NOMO-1 treated with DMSO at 0.1 percent for 48 hours (cell line): ENCODE measurements around the gene ICE2.
"Not testable (repeated sequence)": the region's sequence is repeated elsewhere in the genome, so short reads cannot be mapped to it uniquely, and the experiment has no call there.

Experiments used
- DNase-seq: peaks from one replicate; lab custom pipeline; 2025; ENCODE audit not compliant: unreplicated experiment; lab: John Stamatoyannopoulos, UW

The ICE2 gene

DNA sequence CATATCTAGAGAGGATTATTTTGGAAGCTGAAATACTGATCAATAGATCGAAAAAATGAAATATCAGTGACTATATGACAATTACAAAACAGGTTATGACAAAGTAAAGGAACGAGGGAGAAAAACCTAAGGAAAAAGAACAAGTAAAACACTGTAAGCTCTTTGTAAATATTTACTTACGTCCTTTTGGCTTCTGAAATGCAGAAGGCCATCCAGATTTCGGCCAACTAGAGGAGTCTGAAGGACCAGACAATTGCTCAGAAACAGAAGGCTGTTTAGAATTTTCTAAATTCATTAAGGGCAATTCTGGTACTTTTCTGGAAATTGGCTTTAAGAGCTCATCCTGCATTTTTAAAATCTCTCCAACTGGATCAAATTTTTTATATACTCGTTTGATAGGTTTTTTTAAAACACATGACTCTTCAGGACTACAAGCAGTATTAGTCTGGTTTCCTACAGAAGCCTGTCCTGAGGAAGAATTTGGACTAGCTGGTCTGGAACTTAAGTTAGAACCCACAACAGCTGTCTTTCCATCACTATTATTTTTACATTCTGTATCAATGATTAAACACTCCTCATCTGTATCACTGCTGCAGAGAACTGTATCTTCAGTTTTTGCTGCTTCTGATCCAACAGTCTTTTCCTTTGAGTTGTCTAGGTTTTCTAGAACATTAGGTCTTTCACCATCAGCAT, 30.1 kb downstream of the ICE2 start:
- DNase-seq = no peak

DNA sequence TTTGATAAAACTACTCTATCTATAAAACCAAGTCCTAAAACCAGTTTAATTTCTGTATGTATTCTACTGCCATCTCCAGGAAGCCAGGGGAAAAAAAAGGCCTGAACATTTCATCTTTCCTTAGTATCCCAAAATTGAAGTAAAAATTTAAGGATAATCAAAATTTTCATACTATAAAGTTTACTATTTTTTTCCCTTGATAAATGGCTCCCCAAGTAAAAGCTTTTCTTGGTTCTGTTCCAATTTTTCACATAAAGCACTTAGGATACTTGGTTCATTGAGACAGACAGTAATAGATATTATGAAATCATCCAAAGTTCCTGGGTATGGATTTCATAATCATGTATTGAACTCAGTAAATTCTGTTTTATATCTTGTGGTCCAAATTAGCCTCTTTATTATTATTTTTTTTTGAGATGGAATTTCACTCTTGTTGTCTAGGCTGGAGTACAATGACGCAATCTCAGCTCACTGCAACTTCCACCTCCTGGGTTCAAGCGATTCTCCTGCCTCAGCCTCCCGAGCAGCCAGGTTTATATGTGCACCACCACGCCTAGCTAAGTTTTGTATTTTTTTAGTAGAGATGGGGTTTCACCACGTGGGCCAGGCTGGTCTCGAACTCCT, 34.5 kb downstream of the ICE2 start:
- peak; percentile 16 for DNase-seq

DNA sequence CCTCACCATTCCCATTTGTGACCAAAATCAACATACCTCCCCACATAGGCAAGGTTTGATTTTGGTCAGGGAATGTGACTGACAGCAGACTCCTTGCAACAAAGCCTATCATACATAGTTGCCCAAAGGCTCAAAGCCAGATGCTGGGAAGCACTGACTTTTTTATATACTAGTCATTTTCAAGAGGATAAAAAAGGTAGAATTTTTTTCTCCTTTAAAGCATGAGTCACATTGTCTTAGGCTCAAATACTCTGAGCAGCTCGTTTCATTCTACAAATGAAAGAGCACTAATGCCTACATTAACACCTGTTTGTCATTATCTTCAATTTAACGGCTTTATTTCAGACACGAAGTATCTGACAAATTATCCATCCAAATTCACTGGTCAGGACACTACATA, 36.2 kb downstream of the ICE2 start:
- no peak for DNase-seq

DNA sequence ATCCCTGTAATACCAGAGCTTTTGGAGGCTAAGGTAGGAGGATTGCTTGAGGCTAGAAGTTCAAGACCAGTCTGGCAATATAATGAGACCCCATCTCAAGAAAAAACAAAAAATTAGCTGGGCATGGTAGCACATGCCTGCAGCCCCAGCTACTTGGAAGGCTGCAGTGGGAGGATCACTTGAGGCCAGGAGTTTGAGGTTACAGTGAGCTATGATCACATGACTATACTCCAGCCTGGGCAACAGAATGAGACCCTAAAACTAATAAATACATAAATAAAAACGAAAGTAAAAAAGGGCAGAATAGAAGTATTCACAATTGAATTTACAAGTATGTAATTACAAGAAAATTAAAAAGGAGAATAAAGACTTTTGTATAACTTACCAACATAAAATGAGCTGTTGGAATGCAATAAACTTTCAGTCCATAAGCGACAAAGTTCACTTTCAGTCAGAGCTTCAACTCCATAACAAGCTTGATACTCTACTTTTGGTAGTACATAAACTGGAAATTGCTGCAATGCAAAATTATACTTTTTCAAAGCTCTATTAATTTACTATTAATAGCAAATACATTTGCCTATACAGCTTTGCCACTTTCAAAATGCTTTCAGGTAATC, 36.8 kb downstream of the ICE2 start:
- DNase-seq = no peak

DNA sequence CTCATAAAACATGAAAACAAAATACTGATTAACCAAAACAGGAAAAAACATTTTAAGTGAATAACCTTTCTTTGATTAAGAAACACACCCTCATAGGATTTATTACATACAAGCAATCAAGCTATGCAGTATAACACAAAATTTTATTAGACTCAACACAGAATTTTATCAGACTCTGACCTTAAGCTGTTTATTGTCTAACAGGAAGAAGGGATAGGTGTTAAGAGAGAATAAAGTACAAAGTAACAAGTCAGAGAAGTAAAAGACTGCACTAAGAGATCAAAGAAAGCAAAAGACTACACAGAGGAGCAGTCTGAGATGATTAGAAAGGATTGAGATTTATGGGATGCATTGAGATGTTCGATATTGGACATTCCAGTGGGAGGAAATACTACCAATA, 37.6 kb downstream of the ICE2 start:
- DNase-seq = no peak

DNA sequence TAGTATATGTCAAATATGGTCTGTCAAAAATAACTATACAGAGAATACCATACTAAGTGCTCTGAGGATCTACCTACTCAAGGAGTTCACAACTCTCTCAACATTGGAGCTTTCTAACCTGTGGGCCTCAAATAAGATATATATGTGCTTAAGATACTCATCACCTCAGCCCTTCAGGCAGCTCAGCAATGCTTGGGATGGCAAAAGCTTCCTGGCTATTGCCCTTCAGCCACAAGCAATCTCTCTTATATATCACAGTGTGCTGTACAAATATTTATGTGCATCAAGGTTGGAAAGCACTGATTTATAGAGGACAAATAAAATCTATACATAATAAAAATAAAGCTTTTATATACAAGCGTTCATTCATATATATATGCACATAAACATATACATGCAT, 40.3 kb downstream of the ICE2 start:
- no peak for DNase-seq

DNA sequence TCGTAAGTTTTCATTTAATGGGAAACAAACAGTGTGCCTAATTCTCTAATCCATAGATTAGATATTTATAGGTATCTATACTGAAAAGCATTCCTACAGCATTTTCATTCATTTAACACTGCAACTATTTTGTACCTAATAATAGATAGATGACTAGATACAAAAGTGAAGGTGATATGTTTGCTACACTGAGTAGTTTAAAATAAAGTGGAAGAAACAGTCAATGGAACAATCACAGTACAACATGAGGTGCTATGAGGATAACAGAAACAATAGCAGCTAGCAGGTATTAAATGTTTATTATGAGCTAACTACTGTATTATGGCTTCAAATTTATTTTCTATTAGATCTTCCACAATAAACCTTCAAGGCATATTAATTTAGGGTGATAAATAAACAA, 50.0 kb downstream of the ICE2 start:
- DNase-seq = no peak

DNA sequence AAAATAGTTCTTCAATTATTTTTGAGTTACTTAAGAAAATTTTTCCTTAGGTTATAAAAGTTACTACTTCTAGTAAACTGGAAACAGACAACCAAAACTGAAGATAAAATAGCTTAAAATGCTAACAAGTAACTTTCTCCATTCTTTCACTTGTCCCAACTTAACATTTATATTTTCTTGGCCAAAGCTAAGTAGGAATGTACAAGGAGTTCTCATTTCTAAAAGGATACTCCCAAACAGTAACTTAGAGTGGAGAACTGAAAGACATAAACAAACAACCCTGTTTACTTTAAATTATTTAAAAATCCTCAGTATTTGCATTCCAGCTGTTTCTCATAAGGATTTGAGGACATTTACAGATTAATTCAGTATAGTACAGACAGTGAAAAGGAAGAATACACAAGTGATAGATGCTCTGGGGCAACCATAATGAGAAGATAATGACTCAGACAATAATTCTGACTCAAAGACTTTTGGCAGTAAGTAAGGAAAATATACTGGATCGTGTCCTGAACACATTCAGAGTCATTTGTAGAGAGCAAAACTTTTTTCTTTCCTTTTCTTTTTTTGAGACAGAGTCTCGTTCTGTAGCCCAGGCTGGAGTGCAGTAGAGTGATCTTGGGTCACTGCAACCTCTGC, 52.0 kb downstream of the ICE2 start:
- no peak for DNase-seq

DNA sequence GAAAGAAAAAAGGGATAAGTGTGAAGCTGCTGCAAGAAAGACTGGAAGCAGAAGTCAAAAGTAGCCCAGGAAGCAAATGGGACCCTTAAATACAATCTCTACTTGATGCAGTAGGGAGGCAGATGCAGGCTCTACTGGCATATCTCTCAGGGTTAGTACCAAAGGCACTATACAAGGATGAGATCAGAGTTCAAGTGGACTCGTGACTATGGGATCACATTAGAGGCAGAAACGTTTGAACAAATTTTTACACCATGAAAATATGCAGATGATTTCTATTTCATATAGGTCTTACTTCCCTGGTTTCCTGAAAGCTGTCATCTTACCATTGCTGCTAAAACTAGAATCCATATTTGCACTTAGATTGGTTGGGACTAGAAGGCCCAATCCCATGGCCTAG, 53.5 kb downstream of the ICE2 start:
- DNase-seq = no peak

DNA sequence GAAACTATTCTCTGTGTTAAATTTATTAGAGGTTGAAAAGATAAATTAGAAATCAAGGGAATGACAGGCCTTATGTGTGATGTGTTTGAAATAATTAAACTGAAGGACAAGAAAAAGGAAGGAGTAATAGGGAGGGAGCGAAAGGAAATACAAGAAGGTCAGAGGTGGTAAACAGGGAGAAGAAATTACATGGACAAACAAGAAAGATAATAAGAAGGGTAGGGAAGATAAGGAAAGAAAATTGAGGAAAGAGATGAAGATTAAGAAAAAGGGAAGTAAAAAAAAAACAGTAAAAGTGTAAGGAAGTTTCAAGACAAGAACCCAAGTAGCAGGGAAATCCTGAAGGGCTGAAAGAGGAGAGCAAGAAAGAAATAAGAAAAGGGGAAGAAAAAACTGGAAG, 54.9 kb downstream of the ICE2 start:
- no peak for DNase-seq

DNA sequence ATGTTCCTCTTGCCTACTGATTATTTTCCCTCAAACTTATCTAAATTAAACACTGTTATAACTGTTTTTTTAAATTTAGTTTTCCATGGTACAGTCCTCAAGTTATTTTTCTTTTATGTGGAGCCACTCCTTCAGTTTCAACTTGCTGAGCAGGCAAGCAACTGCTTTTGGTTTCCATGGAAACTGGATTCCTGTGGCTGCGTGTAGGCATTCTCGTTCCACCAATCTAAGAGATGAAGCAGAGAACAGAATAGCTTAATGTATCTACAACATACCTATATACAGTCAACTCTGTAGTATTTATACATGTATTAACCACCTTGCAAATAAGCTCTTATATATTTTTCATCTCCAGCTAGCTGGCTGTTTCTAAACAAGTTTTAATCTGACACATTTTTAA, 55.4 kb downstream of the ICE2 start:
- DNase-seq = no peak

DNA sequence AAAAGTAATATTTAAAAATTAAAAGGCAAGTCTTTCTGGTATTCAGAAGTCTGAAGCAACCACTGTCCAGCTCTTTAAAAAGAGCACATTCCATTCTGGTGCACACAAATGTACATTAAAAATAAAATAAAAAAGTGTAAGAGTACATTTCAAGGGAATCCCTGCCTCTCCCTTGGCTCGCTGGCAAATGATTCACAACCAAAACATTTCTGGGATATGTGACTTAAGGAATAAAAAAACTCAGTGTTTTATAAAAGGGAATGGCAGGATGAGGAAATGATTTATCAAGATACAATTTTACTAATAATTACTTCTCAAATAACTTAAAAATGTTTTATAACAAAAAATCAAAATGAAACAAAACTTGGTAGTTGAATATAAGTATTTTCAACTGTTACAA, 57.4 kb downstream of the ICE2 start:
- no peak for DNase-seq

DNA sequence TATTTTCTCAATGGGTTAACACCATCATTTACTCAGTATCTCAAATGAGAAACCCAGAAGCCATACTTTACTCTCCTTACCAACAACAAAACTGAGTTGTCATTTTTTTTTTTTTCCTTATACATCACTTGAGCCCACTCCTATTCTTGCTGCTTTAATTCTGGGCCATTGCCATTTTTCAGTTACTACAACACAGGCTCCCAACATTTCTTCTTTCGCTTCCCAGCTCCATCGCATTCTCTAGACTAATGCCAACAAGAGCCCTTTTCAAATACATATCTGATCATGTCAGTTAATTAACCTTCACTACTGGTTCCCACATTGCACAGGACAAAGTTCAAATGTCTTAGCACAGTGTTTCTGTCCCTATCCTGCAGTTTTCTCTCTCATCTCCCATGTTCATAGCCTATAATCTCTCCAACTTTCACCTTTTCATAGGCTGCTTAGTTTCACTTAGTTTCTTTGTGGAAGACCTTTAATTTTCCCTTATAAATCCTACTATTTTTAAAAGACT, 58.7 kb downstream of the ICE2 start:
- no peak for DNase-seq

DNA sequence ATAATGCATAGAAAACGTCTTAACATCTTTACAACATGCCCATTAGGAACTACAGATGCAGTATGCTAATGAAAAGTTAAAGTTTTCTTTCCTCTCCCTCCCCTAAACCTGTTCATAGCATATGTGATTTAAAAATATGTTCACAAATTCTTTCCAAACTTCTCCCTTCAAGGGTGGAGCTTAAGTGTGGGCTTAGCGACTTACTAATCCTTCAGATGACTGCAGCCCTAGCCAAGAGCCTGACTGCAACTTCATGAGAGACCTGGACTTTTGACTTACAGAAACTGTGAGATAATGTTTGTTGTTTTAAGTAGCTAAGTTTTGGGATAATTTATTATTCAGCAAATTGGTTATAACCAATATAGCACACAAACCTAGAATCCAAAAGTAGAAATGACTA, 59.2 kb downstream of the ICE2 start:
- DNase-seq = no peak

DNA sequence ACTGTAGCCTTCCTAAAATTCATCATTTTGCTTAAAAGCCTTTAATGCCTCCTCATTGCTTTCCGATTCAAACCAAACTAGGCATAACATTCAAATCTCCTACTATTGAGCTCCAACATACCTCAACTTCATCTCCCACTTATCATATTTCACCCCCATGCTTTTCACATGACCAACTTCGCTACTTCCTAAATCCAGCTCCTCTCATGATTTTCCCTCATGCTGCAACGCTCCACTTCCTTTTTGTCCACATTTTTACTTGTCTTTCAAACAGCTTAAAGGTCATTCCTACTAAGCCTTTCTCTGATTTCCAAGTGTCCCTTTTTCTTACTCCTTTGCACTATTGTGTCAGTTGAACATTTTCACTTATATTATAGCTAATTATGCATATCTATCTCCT, 60.8 kb downstream of the ICE2 start:
- no peak for DNase-seq

DNA sequence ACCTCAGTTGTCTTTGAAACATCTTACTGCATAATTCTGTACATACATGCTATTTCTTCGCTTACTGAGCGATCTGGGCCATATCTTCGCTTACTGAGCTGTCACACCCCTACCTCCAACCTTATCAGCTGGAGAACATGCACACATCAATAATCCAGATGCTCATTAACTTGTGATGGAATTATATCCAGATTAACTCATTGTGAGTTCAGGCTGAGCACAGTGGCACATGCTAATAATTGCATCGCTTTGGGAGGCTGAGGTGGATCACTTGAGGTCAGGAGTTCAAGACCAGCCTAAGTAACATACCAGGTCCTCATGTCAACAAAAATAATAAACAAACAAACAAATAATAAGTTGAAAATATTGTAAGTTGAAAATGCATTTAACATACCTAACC, 61.8 kb downstream of the ICE2 start:
- no peak for DNase-seq

DNA sequence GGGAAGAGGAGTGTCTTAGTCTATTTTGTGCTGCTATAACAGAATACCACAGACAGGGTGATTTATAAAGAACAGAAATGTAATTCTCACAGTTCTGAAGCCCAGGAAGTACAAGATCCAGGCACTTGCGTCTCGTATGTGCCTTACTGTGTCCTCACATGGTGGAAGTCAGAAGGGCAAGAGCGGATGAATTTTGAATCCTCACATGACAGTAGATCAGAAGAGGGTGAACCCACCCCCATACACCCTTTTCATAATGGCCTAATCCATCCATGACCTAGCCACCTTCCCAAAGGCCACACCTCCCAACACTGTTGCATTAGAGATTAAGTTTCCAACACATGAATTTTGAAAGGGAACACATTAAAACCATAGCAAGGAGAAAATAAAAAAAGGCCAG, 62.5 kb downstream of the ICE2 start:
- no peak for DNase-seq

DNA sequence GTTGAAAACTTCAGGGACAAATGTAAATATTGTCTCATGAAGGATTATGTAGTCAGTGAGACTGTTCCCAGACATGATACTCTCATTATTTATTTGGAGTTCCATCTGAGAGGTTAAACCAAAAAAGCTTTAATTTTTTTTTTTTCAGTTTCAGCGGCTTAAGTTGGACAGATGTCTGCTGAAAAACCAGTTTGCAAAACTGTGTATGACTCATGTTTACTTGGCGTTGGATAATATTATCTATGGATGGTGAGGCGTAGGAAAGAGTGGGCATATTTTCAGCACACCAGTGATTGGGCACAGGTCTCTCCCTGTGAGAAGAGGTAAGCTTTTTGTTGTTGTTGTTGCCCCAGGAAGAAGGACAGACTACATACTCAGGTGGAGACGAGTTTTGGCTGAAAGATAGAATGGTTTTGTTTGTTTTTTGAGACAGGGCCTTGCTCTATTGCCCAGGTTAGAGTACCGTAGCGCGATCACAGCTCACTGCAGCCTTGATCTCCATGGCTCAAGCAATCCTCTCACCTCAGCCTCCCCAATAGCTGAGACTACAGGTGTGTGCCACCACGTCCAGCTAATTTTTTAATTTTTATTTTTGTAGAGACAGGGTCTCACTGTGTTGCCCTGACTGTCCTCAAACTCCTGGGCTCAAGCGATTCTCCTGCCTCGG, 64.8 kb downstream of the ICE2 start:
- no peak for DNase-seq

DNA sequence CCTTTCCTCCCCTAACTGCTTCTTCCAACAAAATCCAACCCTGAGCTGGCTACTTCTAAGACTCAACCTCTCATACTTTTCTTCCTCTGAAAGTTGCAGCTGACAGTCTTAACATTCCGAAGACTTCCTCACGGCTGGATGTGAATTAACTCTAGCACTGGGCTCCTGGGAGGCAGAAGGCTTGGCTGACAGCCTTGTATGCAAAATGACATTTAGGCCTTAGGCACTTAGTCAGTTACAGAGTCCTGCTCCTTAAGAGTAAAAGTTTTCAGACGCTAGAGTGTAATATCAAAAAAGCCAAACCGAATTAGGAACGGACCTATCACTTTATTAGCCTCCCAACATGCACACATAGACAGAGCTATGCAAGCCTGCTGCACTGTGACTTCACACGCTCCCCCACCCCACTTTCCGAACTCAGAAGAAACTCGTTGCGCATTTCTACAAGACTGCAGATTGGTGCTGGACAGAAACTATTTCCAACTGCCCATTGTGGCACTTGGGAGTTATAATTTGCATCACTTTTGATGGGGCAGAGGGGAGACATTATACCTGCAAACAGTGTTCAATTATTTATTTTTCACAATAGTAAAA, 65.6 kb downstream of the ICE2 start:
- DNase-seq = no peak

DNA sequence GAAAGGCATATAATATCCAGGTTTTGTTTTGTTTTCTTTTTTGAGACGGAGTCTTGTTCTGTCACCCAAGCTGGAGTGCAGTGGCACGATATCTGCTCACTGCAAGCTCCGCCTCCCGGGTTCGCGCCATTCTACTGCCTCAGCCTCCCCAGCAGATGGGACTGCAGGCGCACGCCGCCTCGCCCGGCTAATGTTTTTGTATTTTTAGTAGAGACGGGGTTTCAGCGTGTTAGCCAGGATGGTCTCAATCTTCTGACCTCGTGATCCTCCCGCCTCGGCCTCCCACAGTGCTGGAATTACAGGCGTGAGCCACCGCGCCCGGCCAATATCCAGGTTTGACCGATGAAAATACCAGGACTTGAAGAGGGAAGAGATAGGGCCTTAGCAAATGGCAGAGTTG, 66.1 kb downstream of the ICE2 start:
- not testable (repeated sequence) for DNase-seq

DNA sequence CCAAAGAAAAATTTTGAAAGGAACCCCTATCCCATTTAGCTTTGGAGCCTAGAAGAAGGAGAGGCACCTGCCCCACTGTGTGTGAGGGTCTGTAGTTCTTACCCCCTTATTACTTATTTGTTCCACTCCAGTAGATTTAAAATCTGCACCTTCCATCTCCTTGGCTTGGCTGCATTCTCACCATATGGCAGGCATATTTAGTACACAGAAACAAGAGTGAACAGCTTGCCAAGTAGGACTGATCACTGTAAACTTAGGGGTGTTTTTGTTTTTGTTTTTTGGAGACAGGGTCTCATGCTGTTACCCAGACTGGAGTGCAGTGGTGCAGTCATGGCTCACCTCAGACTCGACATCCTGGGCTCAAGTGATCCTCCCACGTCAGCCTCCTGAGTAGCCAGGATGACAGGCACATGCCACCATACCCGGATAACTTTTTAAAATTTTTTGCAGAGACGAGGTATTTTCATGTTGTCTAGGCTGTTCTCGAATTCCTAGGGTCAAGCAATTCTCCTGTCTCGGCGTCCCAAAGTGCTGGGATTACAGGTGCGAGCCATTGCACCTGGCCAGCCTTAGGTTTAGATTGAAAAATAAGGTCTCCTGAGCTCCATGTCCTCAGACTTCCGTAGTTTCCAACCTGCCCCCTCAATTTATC, 67.0 kb downstream of the ICE2 start:
- no peak for DNase-seq
